Vagina (tissue), 2 donors: Measurements from ENCODE around the gene ARMC6. TPM values are rescaled to one million over a fixed set of nuclear protein-coding genes. Genes with fewer than 3 reads are reported as not detected.

Experiments
- DNase-seq, 2 donors: peaks; one replicate each; pipeline ENCODE4 v3.0.0-alpha.2; 2017; ENCODE audit errors: extremely low spot score in 2 of 2
- H3K27ac ChIP-seq: fragments of 200-600 bp; sonication (generic); one replicate; pipeline ENCODE4 v1.5.1; 2019
- H3K27me3 ChIP-seq: fragments of 200-600 bp; sonication (generic); one replicate; pipeline ENCODE4 v1.5.1; 2019
- H3K36me3 ChIP-seq, 2 donors: fragments of 200-600 bp; sonication (generic); one replicate each; pipeline ENCODE4 v1.5.1; 2017 to 2019
- H3K4me1 ChIP-seq: fragments of 200-600 bp; sonication (generic); one replicate; pipeline ENCODE4 v1.5.1; 2019
- H3K4me3 ChIP-seq, 2 donors: fragments of 200-600 bp; sonication (generic); 1 replicate in 1 of 2; 2 replicates in 1 of 2; pipeline ENCODE4 v1.5.1; 2016 to 2019
- H3K9me3 ChIP-seq: fragments of 200-600 bp; sonication (generic); one replicate; pipeline ENCODE4 v1.5.1; 2019
- CTCF ChIP-seq, 3 experiments: fragments of 450-650 bp in 2 of 3; fragments of 200-600 bp in 1 of 3; sonication (generic) in 1 of 3; IDR thresholded peaks; one replicate each; pipeline ENCODE4 v1.5.1; 2017 to 2019; ENCODE audit warnings: antibody characterized with exemption in 3 of 3, mild to moderate bottlenecking in 2 of 3, moderate library complexity in 2 of 3
- POLR2A ChIP-seq, 2 donors: fragments of 450-650 bp; IDR thresholded peaks; one replicate each; pipeline ENCODE4 v1.6.1; 2017; ENCODE audit warnings: antibody characterized with exemption in 2 of 2, mild to moderate bottlenecking in 2 of 2, moderate library complexity in 2 of 2
- POLR2AphosphoS5 ChIP-seq, 2 donors: sonication (generic); formaldehyde crosslinking; IDR thresholded peaks; one replicate each; pipeline ENCODE4 v1.9.0; 2017; ENCODE audit warnings: antibody characterized with exemption in 2 of 2, mild to moderate bottlenecking in 2 of 2, low read depth in 1 of 2; ENCODE audit not compliant: insufficient read depth in 1 of 2
- intact Hi-C: fragments of 100-400 bp; cut with DNase I; formaldehyde crosslinking; loops from one replicate; pipeline ENCODE4 v1.15.1; 2023
- total RNA-seq: library from RNA; depleted of rRNA; stranded (reverse); fragments of >200 nt; gene quantifications from one replicate; pipeline ENCODE4 v1.2.3, GENCODE V29; 2016

Gene ARMC6
- total RNA-seq: 26.5 TPM

GRCh38 chr19:19033426-19034203, at the start of gene ARMC6, which contains the start of gene SUGP2:
ARMC6 (plus strand) TSS chr19:19033603; CDS start chr19:19034210, 607 bp downstream.
SUGP2 (minus strand) TSS chr19:19033517; CDS start chr19:19031071, 2,446 bp downstream.
- intact Hi-C loops: no loop called here
- Histone ChIP-seq H3K9me3 (no peaks in the 10 kb centered on the region), H3K4me3 (peak within 1 kb of the TSS; percentile 89 to 94), H3K36me3 (peaks cover 0 to 9% of the 10 kb centered on the region in 2 donors), H3K27me3 (no peaks in the 10 kb centered on the region), H3K4me1 (peaks cover 42% of the 10 kb centered on the region), H3K27ac (peak within 1 kb of the TSS; percentile 93)
- peak; percentile 54 to 78 for TF ChIP-seq POLR2AphosphoS5 (IDR thresholded peaks at IDR 0.05; ENCODE audit: insufficient read depth in 1 of 2, low read depth in 1 of 2)
- TF ChIP-seq CTCF (IDR thresholded peaks at IDR 0.05): peak in 1 of 3 experiments; percentile 35
- peak in 1 of 2 donors; percentile 73 for TF ChIP-seq POLR2A (IDR thresholded peaks at IDR 0.05)
- DNase-seq: no peak

DNA sequence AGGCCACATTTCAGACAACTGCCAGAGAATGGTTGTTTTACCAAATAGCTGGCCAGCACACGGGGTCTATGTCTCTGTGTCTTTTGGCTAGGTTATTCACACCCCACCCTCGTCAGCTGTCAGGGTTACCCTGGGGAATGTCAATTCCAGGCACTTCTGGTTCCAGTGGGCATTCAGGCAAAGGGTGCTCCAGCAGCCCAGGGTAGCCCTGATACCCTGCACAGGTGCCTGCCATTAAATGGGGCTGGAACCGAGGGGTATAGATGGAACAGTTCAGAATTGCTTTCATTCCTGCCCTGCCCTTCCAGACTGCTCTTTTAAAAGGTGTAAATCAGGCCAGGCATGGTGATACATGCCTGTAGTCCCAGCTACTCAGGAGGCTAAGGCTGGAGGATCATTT, 49.2 kb upstream of the ARMC6 start:
- intact Hi-C loops: no loop called here
- no peak for TF ChIP-seq POLR2A (IDR thresholded peaks at IDR 0.05)
- TF ChIP-seq POLR2AphosphoS5 (IDR thresholded peaks at IDR 0.05; ENCODE audit: insufficient read depth in 1 of 2, low read depth in 1 of 2): no peak
- no peak for TF ChIP-seq CTCF (IDR thresholded peaks at IDR 0.05)
- H3K9me3 ChIP-seq: no peaks in the 10 kb centered on the region
- H3K36me3 ChIP-seq: no peaks in the 10 kb centered on the region
- H3K4me3 ChIP-seq: no peak overlapping the region
- no peaks in the 10 kb centered on the region for H3K27me3 ChIP-seq
- H3K4me1 ChIP-seq: peaks cover 5% of the 10 kb centered on the region
- no peak for DNase-seq
- no peak overlapping the region for H3K27ac ChIP-seq

DNA sequence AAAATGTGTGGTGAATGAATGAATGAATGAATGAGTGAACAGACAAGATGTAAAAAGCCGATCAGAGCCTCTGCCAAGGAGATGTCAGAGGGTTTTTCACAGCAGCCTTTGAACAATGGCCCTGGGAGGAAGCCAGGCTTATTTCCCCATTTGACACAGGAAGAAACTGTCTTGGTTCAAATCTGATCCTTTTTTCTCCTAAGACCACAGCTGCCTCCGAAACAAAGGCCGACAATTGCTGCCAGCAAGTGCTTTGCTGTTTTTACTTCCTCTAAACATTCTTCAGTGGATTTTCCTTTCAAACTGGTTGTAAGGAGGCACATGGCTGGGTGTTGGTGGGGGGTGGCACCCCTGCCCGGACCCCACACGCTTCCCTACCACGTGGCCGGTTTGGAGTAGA, 48.1 kb upstream of the ARMC6 start:
- TF ChIP-seq CTCF (IDR thresholded peaks at IDR 0.05) (no peak), POLR2A (IDR thresholded peaks at IDR 0.05) (no peak), POLR2AphosphoS5 (IDR thresholded peaks at IDR 0.05; ENCODE audit: insufficient read depth in 1 of 2, low read depth in 1 of 2) (no peak)
- Histone ChIP-seq H3K4me3 (no peak overlapping the region), H3K36me3 (no peaks in the 10 kb centered on the region), H3K27me3 (no peaks in the 10 kb centered on the region), H3K4me1 (peaks cover 5% of the 10 kb centered on the region), H3K9me3 (no peaks in the 10 kb centered on the region), H3K27ac (no peak overlapping the region)
- intact Hi-C loops: no loop called here
- DNase-seq: no peak

- no peak for TF ChIP-seq POLR2AphosphoS5 (IDR thresholded peaks at IDR 0.05; ENCODE audit: insufficient read depth in 1 of 2, low read depth in 1 of 2)
- TF ChIP-seq POLR2A (IDR thresholded peaks at IDR 0.05): no peak
- TF ChIP-seq CTCF (IDR thresholded peaks at IDR 0.05): no peak
- no peaks in the 10 kb centered on the region for H3K9me3 ChIP-seq
Observed at GRCh38 chr19:18987456-18987855, 45.9 kb upstream of the ARMC6 start.

DNA sequence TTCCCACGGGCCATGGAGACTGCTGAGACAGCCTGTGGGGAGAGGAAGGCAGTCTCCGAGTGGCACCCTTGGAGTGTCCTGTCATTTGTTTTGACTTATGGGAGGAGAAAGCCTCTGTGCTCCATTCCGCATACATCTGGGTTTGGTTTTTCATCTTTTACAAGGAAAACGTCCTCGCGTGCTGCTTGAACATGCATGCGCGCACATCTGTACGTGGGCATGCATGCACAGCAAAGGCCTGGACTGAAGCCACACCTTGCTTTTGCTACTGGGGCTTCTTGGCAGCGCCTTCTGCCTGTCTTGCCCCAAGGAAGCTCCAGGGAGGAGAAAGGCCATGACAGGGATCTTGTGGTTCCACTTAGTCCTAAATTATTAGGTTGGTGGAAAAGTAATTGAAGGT, 44.1 kb upstream of the ARMC6 start:
- Histone ChIP-seq H3K4me1 (peaks cover 5% of the 10 kb centered on the region), H3K36me3 (peaks cover 0 to 14% of the 10 kb centered on the region in 2 donors), H3K27me3 (no peaks in the 10 kb centered on the region), H3K9me3 (no peaks in the 10 kb centered on the region), H3K27ac (no peak overlapping the region), H3K4me3 (no peak overlapping the region)
- intact Hi-C loops: no loop called here
- DNase-seq: no peak
- TF ChIP-seq POLR2A (IDR thresholded peaks at IDR 0.05) (no peak), POLR2AphosphoS5 (IDR thresholded peaks at IDR 0.05; ENCODE audit: insufficient read depth in 1 of 2, low read depth in 1 of 2) (no peak), CTCF (IDR thresholded peaks at IDR 0.05) (no peak)

More at GRCh38 chr19:18987456-18987855, 45.9 kb upstream of the ARMC6 start:
- peaks cover 5% of the 10 kb centered on the region for H3K4me1 ChIP-seq
- DNase-seq: no peak
- intact Hi-C loops: no loop called here
- H3K27ac ChIP-seq: no peak overlapping the region
- H3K27me3 ChIP-seq: no peaks in the 10 kb centered on the region
- no peaks in the 10 kb centered on the region for H3K36me3 ChIP-seq
- no peak overlapping the region for H3K4me3 ChIP-seq
